ENCODE measurements around the gene ZFYVE28. TPM values are rescaled to one million over a fixed set of nuclear protein-coding genes. Genes with fewer than 3 reads are reported as not detected.

Gene ZFYVE28
- total RNA-seq, 2 donors from 2014 or later = 6.6 to 30.2 TPM

GRCh38 chr4:2330091-2331042 is 88.1 kb downstream of the ZFYVE28 start:
- 65% methylated on average over 19 of the region's 19 CpGs for WGBS
- Histone ChIP-seq H3K27ac (no peak overlapping the region), H3K36me3 (no peaks in the 10 kb centered on the region), H3K9me3 (no peaks in the 10 kb centered on the region), H3K27me3 (replicated peaks; ENCODE audit: insufficient read depth) (no peaks in the 10 kb centered on the region), H3K4me1 (replicated peaks) (no peaks in the 10 kb centered on the region), H3K4me3 (no peak overlapping the region)
- no peak for DNase-seq (ENCODE audit: low spot score)
- TF ChIP-seq POLR2AphosphoS5 (IDR thresholded peaks at IDR 0.05) = no peak
- no peak for TF ChIP-seq POLR2A (IDR thresholded peaks at IDR 0.05)
- no peak for TF ChIP-seq CTCF (IDR thresholded peaks at IDR 0.05)
- intact Hi-C loops (cut with DNase I) = no loop called here

DNA sequence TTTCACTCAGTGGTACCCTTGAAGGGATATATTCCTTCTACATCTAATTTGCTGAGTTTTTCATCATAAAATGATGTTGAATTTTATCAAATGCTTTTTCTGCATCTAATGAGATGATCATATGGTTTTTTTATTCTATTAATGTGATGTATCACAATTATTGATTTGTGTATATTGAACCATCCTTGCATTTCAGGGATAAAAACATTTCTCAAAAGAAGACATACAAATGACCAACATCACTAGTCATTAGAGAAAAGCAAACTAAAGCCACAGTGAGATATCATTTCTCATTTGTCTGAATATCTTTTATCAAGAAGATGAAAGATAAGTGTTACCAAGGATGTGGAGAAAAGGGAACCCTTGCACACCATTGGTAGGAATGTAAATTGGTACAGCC is 90.9 kb downstream of the ZFYVE28 start:
- Histone ChIP-seq H3K36me3 (no peaks in the 10 kb centered on the region), H3K27me3 (replicated peaks; ENCODE audit: insufficient read depth) (no peaks in the 10 kb centered on the region), H3K9me3 (no peaks in the 10 kb centered on the region), H3K4me3 (no peak overlapping the region), H3K4me1 (replicated peaks) (no peaks in the 10 kb centered on the region), H3K27ac (no peak overlapping the region)
- DNase-seq (ENCODE audit: low spot score) = no peak
- intact Hi-C loops (cut with DNase I) = no loop called here
- TF ChIP-seq POLR2A (IDR thresholded peaks at IDR 0.05) = no peak
- TF ChIP-seq POLR2AphosphoS5 (IDR thresholded peaks at IDR 0.05) = no peak
- TF ChIP-seq CTCF (IDR thresholded peaks at IDR 0.05) = no peak

GRCh38 chr4:2324891-2325290 is 93.6 kb downstream of the ZFYVE28 start:
- TF ChIP-seq POLR2A (IDR thresholded peaks at IDR 0.05) = no peak
- no peak for TF ChIP-seq POLR2AphosphoS5 (IDR thresholded peaks at IDR 0.05)
- 89% methylated on average over 1 of the region's 1 CpG for WGBS
- intact Hi-C loops (cut with DNase I) = no loop called here

DNA sequence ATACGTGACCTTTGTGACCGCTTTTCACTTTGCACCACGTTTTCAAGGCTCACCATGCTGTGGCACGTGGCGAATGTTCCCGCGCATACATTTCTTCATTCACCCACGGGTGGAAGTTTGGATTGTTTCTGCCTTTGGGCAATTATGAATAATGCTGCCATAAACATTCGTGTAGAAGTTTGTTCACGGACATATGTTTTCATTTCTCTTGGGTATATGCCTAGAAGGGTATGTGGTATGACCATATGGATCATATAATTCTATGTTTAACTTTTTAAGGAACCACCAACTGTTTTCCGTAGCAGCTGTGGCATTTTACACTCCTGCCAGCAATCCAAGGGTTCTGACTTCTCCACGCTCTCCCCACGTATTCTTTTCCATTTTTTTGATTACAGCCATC is 95.6 kb downstream of the ZFYVE28 start:
- H3K27ac ChIP-seq = no peak overlapping the region
- no peaks in the 10 kb centered on the region for H3K27me3 ChIP-seq (replicated peaks; ENCODE audit: insufficient read depth)
- no peaks in the 10 kb centered on the region for H3K4me1 ChIP-seq (replicated peaks)
- no peak for TF ChIP-seq POLR2A (IDR thresholded peaks at IDR 0.05)
- H3K9me3 ChIP-seq = no peaks in the 10 kb centered on the region
- WGBS = 74% methylated on average over 13 of the region's 13 CpGs
- no peak for DNase-seq (ENCODE audit: low spot score)
- intact Hi-C loops (cut with DNase I) = no loop called here
- H3K36me3 ChIP-seq = no peaks in the 10 kb centered on the region
- no peak overlapping the region for H3K4me3 ChIP-seq

More at GRCh38 chr4:2324891-2325290, 93.6 kb downstream of the ZFYVE28 start:
- Histone ChIP-seq H3K36me3 (no peaks in the 10 kb centered on the region), H3K4me3 (no peak overlapping the region), H3K9me3 (no peaks in the 10 kb centered on the region), H3K27me3 (replicated peaks; ENCODE audit: insufficient read depth) (no peaks in the 10 kb centered on the region), H3K4me1 (replicated peaks) (no peaks in the 10 kb centered on the region), H3K27ac (no peak overlapping the region)
- DNase-seq (ENCODE audit: low spot score) = no peak

DNA sequence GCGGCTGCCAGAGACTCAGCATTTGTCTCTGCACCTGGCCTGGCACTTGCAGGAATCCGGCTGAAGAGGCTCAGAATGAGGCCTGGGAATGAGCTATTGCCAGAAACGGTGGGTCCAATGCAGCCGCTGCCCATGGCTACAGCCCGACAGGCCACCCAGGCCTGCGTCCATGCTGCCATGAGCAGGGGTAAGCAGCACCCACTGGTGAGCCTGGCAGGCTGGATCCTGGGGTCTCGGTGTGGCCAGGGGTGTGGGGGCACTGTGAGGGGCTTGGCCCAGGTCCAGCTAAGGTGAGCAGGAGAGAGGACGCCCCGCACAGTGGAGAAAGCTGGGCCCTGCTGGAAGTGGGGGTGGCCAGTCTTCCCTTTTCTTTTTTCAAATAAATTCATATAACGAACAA is 96.2 kb downstream of the ZFYVE28 start:
- no peaks in the 10 kb centered on the region for H3K36me3 ChIP-seq
- intact Hi-C loops (cut with DNase I) = no loop called here
- no peaks in the 10 kb centered on the region for H3K9me3 ChIP-seq
- no peak overlapping the region for H3K27ac ChIP-seq
- H3K27me3 ChIP-seq (replicated peaks; ENCODE audit: insufficient read depth) = no peaks in the 10 kb centered on the region
- H3K4me1 ChIP-seq (replicated peaks) = no peaks in the 10 kb centered on the region
- no peak for DNase-seq (ENCODE audit: low spot score)
- H3K4me3 ChIP-seq = no peak overlapping the region
- WGBS = 90% methylated on average over 7 of the region's 10 CpGs
- TF ChIP-seq CTCF (IDR thresholded peaks at IDR 0.05) (no peak), POLR2AphosphoS5 (IDR thresholded peaks at IDR 0.05) (no peak), POLR2A (IDR thresholded peaks at IDR 0.05) (no peak)
